GM19099 (cell line): ENCODE results near the gene DSCAM.

Experiments used
- POLR2A ChIP-seq: IDR thresholded peaks from 3 replicates; pipeline ENCODE4 v1.6.1; 2011; ENCODE audit warnings: low read depth; ENCODE audit not compliant: insufficient read length; ENCODE audit errors: extremely low read depth

DSCAM gene

DNA sequence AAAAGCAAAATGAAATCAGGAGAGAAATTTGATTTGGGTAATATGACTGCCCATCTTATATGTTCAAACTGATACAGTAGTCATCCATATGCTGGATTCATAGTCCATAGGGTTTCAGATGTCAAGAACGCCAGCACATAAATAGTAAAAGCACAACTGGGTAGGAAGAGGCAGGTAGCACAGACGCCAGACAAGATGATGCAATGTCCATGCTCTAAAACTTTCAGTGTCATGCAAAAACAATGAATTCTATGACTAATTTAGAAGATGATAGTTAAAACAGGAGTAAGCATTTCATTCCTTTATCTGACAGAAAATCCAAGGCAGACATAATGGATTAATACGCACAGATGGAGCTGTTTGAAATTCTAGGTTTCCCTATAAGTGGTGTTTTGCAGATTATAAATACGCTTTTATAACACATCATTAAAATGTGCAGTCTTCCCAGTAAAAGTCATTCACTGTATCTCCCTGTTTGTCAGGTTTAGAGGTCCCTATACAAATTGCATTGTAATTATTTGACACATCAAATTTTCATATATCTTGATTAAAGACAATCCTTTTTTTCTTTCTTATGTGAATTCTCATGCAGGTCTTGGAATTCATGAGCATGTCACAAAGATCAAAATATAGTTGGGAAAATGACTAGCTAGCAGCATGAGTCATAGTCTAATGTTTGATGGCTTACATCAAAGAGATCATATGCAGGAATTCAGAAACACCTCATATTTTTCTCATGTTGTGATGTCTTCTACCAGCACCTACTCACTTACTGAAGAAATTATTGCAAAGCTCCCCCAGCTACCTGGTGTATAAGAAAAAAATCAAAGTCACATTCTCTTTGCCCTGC lies 139.9 kb downstream of the DSCAM start:
- TF ChIP-seq POLR2A, result no peak

DNA sequence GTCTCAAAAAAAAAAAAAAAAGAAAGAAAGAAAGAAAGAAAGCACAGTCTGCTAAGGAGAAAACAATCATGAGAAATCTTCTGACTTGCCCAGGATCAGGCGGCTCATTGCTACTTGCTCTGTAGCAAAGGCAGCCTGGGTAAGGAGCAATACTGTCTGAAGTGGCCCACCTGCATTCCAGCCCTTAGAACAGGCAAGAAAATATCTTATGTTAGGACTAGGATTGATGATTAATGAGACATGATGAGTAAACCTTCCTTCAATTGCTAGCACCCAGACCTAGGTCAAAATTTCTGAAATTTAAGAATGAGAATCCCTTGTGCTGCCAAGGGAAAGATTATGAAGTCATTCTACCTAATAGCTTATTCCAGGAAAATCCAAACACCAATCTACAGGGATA lies 140.8 kb downstream of the DSCAM start:
- TF ChIP-seq POLR2A, result no peak

DNA sequence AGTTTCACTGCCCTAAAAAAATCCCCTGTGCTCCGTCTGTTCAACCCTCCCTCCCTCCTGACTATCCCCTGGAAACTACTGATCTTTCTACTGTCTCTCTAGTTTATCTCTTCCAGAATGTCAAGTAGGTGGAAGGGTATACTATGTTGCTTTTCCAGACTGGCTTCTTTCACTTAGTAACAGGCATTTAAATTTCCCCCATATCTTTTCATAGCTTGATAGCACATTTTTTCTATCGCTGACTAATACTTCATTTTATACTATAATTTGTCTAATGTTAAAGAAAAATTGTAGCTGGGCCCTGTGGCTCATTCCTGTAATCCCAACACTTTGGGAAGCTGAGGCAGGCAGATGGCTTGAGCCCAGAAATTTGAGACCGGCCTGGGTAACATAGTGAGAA lies 142.8 kb downstream of the DSCAM start:
- TF ChIP-seq POLR2A, result no peak

DNA sequence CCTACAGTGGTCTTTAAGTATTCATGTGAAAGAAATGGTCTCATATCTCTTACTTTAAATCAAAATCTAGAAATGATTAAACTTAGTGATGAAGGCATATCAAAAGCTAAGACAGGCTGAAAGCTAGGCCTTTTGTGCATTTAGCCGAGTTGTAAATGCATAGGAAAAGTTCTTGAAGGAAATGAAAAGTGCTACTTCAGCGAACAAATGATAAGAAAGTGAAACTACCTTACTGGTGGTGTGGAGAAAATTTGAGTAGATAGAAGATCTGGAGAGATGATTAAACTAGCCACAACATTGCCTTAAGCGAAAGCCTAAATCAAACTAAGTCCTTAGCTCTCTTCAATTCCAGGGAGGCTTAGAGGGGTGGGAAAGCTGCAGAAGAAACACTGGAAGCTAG lies 147.6 kb downstream of the DSCAM start:
- no peak for TF ChIP-seq POLR2A

DNA sequence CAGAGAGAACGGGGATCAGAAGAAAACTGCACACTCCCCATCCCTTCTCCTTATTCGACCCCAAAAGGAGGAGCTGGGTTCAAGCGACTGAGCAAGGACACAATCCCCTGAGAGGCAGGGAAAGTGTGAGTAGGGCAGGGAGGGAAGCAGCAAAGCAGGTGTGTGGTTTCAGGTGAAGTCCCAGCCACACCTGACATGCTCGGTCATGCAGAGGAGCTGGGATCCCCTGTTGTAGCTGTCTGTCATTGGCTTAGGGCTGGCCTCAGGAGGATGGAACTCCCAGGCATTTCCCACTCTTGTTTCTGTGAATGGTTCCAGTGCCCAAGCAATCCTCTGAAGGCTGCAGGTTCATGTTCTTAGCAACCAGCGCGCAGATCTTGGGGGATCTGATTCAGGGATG lies 150.7 kb downstream of the DSCAM start:
- TF ChIP-seq POLR2A, result no peak

DNA sequence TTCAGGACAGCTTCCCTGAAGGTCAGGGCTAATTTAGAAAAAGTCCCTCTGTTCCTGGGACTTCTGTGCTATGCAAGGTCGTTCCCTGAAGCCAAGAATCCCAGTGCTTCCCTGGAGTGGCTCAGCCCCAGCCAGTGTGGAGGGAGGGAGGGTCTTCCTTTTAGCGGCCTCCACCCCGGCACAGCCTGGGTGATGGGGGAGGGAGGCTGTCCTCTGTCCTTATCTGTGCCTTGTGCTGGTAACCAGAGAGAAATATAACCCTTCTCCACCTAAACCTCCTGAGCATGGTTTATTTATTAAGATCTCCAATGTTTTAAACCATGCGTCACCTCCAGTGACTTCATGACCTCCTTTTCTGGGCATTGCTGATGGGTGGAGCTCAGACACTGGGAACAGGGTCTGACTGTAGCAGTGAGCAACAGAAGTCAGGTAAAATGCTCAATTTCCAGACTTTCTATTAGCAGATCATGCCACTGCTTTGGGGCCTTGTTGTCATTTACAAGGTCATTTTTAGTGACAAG lies 157.1 kb downstream of the DSCAM start:
- no peak for TF ChIP-seq POLR2A

DNA sequence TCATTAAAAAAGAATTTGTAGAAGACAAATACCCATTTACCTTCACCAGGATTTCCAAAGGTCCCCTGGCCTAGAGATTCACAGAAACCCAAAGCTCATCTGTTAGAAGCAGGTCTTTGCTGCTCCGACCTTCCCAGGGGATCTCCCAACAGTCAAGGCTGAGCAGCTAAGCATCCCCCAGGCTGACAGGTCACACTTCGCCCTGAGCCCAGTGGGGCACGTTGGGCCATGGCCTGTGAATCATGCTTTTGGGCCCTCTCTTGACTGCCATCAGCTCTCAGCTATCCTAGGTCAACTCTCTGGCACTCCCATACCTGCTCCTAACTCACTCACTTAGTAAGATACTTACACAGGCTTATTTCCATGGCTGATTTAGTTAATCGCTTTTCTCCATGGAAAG lies 157.7 kb downstream of the DSCAM start:
- no peak for TF ChIP-seq POLR2A

DNA sequence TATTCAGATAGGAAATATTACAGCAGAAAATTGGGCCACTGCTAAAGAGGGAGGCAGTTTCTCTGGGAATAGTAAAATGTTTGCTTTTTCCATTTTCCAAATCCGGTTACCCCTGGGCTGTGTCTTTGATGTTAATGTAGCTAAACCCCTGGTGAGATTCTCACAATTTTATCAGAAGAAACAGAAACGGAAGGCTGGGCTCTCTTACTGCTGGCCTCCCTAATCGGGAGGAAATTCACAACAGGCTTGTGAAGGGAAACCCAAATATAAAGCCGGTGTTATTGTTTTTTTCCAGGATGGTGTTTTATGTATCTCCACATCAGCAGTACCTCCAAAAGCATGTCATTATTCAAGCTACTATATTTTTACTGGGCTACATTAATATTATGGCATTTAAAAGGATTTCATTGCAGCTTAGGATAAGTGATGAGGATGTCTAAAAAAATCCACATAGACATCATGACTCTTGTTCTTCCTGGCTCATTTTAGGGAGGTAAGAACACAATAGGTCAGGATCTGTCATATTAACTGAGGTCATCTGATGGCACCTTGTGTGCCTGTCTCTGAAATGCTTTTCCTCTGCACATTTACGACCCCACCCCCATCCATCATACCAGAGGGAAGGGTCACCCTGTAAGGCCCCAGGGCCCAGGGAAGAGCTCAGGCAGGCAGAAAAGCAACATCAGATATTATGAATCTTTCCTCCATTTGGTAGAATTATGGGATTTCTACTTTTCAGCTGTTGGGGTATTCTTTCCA lies 158.7 kb downstream of the DSCAM start:
- no peak for TF ChIP-seq POLR2A

DNA sequence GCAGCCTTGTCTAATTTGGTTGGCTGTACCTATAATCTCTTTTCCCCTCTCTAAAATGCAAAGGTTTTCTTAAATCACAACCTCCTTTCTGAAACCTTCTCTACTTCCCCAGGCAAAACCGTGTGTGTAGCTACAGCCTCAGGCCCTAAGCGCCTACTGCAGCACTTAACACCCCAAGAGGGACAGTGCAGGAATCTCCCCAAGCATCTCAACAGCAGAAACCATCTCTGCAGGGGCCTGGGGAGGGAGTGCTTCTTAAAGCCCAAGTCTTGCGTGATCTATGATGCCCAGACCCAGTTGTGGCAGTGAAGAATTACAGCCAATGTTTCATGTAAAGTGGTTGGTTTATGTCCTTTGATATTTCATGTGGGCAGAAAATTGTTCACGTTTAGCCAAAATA lies 159.3 kb downstream of the DSCAM start:
- no peak for TF ChIP-seq POLR2A

DNA sequence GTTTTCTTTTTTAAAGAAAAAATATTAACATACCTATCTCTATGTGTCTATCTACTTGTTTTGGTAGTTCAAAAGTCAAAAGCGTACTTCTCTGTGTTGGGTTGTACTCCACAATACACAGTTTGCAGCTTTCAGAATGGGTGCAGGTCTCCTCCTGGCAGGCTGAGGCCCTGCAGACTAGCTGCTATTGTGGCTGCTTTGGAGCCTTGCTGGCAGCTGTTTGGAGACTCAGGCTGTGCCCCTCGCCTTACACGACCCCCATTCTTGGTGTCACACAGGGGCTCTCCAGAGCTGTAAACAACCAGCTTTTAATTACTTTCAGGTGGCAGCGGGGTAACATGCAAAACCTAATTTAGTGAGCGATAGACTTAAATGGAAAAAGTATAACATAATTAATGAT lies 160.4 kb downstream of the DSCAM start:
- TF ChIP-seq POLR2A, result no peak

DNA sequence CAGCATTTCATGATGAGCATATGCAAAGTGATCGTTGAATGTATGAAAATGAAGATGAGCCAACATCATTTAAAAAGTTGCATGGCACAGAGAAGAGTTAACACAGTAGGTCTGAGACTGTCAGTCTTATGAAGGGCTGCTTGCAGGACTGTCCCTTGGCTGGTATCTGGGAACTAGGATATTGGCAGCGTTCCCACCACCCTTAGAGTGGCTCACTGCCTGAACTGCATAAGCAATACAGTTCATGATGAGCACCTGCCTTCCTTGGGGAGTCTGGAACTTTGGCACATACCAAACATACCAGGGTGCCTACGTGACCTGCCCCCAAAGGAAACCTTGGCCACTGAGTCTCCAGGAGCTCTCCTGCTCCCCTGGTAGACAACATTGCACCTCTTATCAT lies 161.8 kb downstream of the DSCAM start:
- no peak for TF ChIP-seq POLR2A

DNA sequence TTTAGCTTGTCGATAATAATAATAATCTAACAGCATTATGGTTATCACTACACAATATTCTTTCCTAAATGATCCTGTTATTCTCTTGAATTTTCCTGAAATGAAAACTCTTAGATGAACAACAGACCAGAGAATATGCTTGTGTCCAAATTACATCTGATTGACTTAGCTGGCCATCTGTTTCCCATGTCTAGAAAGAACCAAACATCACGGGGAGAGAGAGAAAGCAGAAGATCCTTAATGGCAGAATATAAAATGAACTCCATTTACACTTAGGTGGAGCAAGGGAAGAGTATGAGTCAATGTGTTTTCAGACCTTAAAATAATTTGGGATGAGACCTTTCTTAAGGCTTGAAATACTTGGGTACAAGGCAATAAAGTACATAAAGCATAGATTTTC lies 162.2 kb downstream of the DSCAM start:
- no peak for TF ChIP-seq POLR2A

DNA sequence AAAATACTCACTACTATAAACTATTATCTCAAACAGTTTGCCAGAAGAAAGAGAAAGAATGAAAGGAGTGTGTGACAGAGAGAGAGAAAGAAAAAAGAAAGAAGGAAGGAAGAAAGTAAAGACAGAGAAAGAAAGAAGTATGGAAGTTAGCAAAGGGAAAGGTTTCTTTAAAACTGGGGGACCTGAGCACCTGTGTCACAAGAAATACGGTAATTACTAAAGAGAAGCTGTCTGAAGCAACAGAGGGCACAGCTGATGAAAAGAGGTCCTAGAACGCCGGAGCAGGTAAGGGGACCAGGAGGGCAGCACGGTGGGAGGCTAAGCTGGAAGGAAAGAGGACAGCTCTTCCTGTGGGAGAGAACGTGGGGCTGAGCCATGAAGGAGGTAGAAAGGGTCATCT lies 163.6 kb downstream of the DSCAM start:
- TF ChIP-seq POLR2A, result no peak

DNA sequence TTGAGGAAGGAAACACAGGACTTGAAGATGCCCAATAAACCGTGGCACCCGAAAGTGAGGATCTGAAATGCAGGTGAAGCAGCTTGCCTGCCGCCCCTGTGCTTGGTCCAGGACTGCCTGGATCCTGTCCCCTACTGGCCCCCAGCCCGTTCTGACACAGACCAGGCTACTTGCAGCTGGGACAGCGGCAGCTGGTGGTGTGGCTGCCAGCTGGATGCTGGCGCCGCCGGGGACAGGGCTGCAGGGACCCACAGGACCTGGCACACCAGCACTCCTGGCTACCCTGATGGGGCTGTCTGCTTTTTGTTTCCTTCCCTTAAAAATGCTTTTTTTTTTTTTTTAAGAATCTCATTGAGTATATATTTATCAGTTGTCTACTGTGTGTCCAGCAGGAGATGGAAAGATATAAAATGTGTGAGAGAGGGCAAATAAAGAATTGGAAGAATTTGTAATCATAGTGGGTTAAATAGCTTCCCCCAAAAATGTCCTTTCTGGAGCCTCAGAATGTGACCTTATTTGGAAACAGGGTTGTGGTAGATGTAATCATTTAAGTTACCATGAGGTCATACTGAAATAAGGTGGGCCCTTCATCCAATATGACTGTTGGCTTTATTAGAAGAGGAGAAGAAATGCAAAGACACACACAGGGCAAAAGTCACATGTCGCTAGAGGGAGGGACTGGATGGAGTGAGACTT lies 165.6 kb downstream of the DSCAM start:
- TF ChIP-seq POLR2A, result no peak

DNA sequence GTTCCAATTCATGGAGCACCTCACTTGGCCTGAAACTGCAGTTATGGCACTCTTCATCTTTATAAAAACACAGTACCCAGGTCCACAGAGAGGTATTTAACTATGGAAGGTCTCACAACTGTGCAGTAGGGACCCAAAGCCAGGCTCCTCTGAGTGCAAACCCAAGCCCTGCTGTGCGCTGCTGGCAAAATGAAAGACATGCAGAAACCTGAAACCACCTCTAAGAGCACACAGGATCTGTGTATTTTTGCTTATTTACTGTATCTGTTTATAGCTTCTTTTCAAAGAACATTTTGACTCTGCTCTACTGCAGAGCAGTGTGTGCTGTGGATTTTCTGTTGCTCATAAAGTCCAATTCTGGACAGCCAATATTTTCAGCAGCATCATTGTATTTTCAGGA lies 166.6 kb downstream of the DSCAM start:
- no peak for TF ChIP-seq POLR2A
